HG03565 (cell line): ENCODE results near the gene POM121L2.

Experiments used
- ATAC-seq: cut with Tn5 transposase; IDR thresholded peaks from one replicate; pipeline ENCODE4 v1.9.1; 2021; ENCODE audit warnings: mild to moderate bottlenecking, moderate library complexity; ENCODE audit not compliant: unreplicated experiment

POM121L2 gene

DNA sequence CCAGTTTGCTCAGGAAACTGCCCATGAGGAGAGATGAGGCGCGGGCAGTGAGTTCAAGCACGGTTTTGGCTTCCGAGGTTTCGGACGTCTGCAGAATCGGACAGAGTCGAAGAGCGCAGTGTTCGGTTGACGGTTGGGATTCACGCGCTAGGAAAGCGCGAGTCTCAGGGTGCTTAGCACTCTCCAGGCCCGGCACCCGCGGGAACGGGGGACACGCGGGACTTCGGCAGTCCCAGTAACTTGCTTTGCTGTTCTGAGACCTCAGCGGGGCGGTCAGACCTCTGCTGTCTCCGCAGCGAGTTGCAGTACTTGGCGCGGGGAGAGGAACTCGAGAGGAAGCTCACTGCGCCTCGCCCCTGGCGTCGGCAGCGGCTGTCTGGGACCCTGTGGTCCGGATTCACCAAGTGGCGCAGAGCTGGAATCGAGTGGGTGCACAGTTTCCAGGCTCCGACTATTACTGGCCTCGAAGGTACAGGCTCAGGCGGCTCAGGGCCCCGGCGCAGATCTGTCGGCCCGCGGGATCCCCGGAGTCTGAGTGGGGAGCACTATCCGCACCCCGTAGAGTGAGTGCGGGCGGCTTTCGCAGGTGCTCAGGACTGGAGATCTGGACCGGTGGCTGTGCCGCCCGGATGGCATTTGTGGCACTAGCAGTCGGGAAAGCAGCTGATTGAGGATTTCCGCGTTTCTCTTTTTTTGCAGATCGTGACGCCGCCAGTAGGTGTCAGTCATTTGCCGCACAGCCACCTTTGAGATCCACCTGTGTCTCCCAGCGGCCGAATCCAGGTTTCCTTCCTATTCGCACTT is at the start of gene POM121L2:
Gene POM121L2, minus strand, starts transcription at position 128 of the 804 bp plus-strand sequence. Its CDS starts 103 bp downstream, at position 25.
- ATAC-seq = no peak

DNA sequence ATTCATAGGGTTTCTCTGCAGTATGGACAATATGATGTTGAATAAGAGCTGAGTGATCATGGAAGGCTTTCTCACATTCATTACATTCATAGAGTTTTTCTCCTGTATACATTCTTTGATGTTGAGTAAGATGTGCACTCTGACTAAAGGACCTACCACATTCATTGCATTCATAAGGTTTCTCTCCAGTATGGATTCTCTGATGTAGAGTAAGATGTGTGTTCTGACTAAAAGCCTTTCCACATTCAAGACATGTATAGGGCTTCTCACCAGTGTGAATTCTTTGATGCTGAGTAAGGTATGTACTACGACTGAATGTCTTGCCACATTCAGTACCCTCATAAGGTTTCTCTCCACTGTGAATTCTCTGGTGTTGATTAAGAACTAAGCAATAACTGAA is 47.2 kb upstream of the POM121L2 start:
- ATAC-seq = no peak

DNA sequence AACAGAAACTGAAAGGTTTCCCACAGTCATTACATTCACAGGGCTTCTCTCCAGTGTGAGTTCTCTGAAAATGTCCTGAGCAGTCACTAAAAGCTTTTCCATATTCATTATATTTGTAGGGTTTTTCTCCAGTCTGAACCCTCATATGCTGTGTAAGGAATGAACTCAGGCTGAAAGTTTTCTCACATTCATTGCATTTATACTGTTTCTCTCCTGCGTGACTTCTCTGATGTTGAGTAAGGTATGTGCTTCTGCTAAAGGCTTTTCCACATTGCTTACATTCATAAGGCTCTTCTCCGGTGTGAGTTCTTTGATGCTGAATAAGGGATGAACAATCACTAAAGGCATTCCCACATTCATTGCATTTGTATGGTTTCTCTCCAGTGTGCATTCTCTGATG is 46.7 kb upstream of the POM121L2 start:
- ATAC-seq = no peak

DNA sequence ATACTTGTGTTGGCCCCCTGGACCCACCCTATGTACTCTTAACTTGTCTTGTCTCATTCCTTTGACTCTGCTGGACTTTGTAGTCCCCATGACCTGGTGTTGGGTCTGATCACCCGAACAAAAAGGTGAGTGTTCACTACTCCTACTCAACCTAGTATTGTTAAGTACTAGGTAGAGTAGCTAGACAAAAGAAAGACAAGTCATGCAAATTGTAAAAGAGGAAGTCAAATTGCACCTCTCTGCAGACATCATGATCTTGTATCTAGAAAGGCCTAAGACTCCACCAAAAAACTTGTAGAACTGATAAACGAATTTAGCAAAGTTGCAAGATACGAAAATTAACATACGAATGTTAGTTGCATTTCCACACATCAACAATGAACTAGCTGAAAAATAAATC is 40.8 kb upstream of the POM121L2 start:
- no peak for ATAC-seq

DNA sequence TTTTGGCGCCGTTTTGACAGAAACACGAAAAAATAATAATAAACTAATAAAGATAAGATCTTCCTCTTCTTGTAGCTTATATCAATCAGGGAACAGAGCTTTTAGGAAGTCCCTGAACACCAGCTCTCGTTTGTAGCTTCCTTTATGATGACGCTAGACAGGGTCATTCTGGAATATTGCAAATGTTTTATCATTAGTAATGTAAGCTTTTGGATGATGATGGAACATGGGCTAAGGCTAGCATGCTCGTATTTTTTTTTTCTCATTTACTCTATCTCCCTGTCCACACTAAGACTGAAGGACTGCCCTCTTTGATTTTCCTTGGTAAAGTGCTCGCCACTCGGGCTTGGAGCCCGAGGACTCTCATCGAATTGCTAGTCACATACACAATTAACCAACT is 22.1 kb upstream of the POM121L2 start:
- ATAC-seq = no peak

DNA sequence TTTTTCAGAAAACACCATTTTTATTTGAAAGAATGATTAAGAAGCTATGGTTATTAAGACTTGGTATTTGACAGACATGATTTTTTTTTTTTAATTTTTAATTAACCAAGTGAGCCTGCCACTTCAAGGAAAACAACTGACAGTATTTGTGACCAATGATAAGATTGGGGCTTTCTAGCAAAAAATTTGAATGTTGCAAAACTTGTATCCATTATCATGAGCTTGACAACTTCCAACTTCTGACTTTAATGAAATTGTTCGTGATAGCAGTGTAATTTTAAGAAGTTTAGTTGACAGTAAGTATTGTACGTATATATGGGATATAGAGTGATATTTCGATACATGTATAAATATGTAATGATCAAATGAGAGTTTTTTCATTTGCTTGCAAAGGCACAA is 21.6 kb upstream of the POM121L2 start:
- ATAC-seq = no peak

DNA sequence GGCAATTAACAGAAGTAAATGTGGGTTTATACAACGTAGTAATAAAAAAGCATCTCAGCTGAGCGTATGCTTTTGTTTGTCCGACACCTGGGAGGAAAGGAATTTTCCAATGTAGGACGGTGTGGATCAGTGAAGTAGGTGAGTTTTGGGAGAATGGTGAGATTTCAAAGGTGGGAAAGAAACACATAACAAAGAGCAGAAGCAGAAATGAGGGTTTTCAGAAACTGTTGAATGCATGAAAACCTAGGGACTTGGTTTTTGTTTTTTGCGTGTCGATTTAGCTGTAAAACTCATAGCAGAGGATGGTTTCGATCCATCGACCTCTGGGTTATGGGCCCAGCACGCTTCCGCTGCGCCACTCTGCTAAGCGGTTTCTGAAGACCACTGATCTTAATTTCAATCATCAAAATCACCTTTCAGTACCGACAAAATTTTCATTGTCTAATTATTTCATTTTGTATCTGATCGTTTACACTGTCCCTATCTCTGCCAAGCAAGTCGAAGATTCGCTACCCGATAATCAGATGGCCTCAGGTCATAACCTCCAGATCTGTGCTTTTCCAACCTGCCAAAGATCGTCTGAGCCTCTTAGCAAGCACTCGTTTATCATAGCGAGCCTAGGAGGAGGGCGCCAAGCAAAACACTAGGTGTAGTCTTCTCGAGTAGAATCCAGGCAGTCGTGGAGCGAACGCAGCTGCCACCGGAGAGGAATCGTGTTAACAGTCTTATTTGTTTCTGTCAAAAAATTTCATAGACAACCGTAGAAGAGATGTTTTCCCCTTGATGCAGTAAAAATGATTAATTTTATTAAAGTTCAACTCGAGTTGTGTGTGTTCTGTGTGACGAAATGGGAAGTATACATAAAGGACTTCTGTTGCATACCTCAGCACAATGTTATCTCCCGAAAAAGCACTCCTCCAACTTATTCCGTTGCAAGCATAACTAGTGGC is 20.9 kb upstream of the POM121L2 start:
- ATAC-seq = no peak

DNA sequence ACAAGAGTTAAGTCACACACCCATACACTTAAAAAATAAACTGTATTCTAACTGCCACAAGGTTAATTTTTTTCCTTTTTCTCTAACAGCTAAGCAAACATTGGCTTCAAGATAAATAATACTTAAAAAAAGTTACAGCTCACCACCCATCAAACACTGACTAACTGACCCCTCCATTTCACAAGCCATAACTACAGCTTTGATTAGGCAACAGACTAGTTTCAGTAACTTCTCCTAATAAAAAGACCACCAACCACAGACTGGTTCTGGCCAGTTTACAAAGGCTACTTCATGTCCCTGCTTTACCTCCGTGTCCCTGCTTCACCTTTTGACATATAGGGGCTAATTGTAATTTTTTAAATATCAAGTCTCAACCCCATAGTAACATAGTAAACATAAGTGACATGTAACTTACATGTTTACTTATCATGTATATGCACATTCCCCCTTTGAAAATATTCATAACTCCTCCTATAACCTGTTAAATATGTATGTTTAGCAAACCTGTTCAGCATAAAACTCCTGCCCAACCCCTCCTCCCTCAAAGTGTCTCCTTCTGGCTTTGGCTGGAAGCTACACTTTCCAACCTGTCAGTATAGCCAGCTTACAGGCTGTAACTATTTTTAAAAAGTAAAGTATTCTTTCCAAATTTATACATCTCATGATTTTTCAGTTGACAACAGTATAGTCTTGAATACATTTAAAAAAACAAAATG is 15.1 kb upstream of the POM121L2 start:
- no peak for ATAC-seq

DNA sequence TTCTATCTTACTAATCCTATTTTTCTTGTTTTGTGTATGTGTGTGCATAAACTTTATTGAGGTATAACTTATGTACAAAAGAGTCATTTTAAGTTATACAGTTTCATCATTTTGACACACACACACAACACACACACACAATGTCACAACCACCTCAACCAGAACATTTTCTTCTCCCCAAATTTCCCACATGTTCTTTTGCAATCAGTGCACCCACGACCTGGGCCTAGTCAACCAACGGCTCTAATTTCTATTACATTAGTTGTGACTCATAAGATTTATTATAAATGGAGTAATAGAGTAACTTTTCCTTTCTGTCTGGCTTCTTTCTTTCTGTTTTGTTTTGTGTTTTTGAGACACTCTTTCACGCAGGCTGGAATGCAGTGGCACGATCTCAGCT is 9.8 kb upstream of the POM121L2 start:
- ATAC-seq = no peak

DNA sequence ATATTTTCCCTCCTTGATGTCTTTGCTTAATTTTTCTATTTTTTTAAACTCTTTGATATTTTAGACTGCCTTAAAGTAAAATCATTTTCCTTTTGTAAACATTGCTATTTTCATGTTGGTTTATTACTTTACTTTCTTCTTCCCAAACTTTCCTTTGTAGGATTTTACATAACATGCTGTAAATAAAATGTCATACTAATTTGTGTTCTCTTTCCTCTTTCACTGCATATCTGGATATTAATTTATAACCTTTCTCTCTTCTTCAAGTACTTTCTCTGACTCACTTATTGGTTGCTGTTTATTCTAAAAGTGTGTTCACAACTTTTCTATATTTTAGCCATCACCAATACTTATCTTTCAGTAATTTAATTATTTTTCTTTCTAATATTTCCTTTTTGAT is 9.3 kb upstream of the POM121L2 start:
- no peak for ATAC-seq

DNA sequence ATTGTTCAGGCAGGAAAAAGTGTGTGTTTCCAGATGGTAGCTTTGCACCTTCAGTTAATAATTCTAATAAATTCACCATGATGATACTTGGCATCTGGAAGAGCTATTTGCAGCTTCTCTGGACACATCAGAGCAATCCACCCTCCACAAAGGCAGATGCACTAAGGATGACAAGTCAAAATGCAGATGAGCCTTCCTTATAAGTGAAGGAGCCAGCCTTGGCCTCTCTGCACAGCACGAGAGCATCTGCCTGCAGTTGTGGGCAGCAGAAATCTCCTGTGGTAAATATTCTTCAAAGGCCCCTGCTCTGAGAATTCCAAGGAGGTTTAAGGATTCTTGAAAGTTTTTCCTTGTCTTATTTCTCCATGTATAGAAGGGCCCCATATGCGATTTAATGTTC is 6.9 kb upstream of the POM121L2 start:
- ATAC-seq = no peak

DNA sequence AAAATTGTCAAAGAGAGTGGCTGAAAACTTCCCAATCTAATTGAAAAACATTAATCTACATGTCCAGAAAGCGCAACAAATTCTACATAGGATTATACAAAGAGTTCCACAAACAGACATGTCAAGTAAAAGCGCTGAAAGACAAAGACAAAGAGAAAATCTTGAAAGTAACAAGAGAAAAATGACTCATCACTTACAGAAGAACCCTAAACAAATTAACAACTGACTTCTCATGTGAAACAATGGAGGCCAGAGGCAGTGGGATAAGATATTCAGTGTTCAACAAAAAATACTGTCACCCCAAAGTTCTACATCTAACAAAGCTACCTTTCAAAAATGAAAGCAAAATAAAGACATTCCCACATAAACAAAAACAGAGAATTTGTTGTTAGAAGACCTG is 2.0 kb upstream of the POM121L2 start:
- ATAC-seq = no peak

DNA sequence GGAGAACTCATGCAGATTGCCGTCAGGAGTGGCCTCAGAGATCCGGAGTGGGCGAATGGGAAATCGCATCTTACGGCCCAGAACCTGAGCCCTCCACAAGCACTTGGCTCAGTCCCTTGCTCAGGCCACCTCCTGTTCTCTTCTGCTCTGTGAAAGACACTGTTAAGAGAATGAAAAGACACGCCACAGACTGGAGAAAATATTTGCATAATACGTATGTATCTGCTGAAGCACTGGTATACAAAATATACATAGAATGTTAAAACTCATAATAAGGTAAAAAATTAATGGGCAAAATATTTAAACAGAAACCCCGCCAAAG is 838 bp upstream of the POM121L2 start:
- ATAC-seq = no peak

DNA sequence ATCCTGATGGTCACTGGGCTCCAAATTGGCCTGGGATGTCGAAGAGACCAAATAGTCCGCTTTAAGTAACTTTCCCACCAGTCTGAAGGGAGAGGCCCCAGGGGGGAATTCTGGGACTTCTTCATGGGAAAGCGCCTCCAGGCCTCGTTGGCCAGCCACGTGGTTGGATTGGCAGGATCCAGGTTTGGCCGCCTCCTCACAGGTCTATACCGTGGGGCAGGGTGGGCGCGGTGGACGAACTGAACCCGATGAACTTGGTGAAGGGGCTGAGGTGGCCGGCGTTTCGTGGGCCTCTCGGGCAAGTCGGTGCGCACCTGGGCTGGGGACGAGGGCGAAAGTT is 297 bp downstream of the POM121L2 start:
- ATAC-seq = no peak

DNA sequence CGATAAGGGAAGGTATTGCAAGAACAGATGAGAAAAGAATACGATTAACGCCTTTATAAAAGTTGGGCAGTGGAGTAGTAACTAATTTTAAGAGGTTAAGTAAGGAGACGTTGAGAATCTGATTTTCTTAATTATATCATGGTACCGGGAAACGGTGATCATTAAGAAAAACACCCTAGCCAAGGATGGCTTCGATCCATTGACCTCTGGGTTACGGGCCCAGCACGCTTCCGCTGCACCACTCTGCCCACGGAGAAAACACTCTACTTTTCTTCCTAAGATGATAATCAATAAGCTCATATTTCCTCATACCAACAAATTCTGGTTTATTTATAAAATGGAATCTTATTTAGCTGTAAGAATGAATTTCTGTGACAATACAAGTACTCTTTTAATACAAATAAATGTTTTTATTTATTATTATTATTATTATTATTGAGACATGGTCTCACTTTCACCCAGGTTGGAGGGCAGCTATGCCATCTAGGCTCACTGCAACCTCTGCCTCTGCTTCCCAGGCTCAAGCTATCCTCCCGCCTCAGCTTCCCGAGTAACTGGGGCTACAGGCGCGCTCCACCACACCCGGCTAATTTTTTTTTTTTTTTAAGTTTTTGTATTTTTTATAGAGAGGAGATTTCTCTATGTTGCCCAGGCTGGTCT is 8.3 kb downstream of the POM121L2 start:
- no peak for ATAC-seq

DNA sequence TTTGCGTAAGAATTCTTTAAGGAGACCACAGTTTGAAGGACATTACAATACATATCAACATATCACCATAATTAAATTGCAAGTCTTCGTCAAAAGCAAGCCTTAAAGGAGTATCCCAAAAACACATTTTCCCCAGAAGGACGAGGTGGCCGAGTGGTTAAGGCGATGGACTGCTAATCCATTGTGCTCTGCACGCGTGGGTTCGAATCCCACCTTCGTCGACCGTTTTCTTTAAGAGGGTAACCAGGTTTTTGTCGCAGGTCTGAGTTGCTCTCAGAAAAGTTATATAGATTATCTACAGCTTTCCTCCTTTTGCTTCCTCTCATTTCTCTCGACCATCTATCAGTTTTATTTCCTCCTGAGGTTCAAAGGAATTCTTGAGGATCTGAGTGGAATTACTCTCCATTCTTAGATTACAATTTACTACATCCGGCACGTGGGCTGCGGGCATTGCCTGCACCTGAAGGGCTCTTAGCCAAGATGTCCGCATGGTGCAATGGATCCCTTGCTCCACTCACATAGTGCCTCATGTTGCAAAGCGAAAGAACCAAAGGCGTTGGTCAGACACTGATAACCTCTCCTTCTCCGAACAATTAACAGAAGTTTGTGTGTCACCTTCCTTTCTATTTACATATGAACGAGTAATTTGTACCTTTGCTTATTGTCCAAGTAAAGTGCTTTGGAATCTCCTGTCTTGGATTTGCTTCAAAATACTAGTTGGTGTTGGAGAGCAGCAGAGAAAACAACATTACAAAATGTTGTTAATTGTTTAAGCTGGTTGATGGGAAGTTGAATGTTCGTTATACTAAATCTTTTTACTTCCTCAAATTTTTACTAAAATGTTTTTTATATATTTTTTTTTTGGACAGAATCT is 14.0 kb downstream of the POM121L2 start:
- no peak for ATAC-seq

DNA sequence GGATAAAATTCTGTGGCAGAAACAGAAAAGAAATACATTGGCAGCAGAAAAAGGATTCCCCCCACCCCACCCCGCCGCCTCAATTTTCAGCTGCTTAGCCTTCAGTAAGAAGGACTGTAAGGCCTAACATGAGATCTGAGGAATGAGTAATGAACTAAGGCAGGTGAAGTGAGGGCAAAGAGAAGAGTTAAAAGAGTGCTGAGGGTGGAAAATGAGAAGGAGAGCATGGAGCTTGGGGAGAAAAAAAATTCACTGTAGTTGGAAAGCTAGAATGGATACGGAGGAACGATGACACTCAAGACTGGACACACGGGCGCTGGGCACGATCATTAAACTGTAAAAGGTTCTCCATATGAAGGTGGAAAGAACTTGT is 14.6 kb downstream of the POM121L2 start:
- no peak for ATAC-seq

DNA sequence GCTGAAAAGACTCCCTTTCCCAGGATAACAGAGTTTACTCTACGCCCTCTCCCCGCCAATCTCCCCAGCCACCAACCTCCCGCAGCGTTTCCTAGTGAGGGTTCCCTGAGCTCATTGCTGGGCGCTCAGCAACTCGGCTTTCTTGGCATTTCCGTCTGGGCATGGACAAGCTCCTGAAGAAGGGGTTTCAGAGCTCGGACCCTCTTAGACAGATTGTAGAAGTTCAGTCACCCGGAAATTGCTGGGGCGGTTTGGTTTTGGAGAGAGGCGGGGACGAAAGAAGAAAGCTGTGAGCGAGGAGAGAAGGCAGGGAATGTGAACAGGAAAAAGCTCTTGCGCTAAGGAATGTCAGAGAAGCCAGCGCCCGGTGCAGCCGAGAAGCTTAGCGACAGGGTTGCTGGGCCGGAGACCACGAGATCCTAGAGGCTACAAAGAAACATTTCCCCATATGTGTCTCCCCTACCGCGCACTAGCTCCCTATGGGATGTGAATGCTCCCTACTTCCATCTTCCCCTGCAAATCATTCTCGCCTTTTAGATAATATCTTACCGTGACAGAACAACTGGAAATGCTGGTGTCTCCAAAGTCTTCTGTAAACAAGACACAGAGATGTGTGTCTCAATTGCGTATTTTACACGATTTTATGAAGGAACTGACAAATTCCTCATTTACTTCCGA is 15.8 kb downstream of the POM121L2 start:
- no peak for ATAC-seq

DNA sequence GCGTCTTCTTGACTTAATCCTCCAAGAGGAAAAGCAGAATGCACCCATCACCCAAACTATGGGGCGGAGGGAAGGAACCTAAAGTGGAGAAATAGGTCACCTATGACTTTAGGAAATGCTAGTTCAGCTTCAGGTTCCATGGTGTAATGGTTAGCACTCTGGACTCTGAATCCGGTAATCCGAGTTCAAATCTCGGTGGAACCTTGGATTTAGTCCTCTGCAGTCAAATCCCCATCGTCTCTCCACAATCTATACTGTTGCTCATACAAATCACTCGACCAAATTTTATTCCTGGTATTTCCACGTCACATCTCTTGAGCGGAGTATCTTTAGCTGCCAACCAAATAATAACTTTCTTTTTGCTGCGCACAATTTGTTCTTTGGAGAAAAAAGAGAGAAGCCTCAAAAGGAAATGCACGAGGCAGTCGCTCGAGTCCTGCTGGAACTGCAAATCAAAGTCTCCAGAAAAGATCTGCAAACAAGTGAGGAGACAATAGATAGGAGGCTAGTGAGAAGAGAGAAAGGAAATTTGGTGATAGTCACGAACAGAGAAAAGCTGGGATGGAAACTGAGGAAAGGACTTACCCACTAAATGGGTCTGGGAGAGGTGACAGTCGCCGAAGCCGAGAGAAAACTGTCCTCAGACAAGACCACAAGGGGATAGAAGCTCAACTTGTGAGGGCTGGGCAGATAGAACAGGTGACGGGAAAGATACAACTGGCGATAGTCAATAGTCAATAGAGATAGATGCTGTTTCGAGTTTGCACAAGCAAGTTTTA is 16.6 kb downstream of the POM121L2 start:
- ATAC-seq = no peak
